NCI-H510A treated with DMSO at 0.1 percent for 48 hours (cell line): ENCODE data around the gene GSG1L.
"Not testable (repeated sequence)": the region's sequence is repeated elsewhere in the genome, so short reads cannot be mapped to it uniquely, and the experiment has no call there.

Experiments used
- DNase-seq: peaks from one replicate; lab custom pipeline; 2025; lab: John Stamatoyannopoulos, UW

Gene GSG1L

GRCh38 chr16:27902551-27902950, 161.0 kb downstream of the GSG1L start:
- DNase-seq, result no peak

- DNase-seq, result no peak
Measured at GRCh38 chr16:27901956-27902355, 161.6 kb downstream of the GSG1L start.

- no peak for DNase-seq
Measured at GRCh38 chr16:27899736-27900135, 163.8 kb downstream of the GSG1L start.

GRCh38 chr16:27894386-27894785, 169.1 kb downstream of the GSG1L start:
- no peak for DNase-seq

GRCh38 chr16:27892879-27893278, 170.6 kb downstream of the GSG1L start:
- no peak for DNase-seq

GRCh38 chr16:27890866-27891265, 172.6 kb downstream of the GSG1L start:
- no peak for DNase-seq

- no peak for DNase-seq
Measured at GRCh38 chr16:27890006-27890405, 173.5 kb downstream of the GSG1L start.

- DNase-seq, result no peak
Measured at GRCh38 chr16:27883576-27883975, 179.9 kb downstream of the GSG1L start.

- DNase-seq, result no peak
Measured at GRCh38 chr16:27880287-27880686, 183.2 kb downstream of the GSG1L start.

- no peak for DNase-seq
Measured at GRCh38 chr16:27879601-27880247, 183.8 kb downstream of the GSG1L start.

- DNase-seq, result not testable (repeated sequence)
Measured at GRCh38 chr16:27872627-27873026, 190.9 kb downstream of the GSG1L start.

GRCh38 chr16:27870116-27870798, 193.3 kb downstream of the GSG1L start:
- DNase-seq, result no peak

- DNase-seq, result no peak
Measured at GRCh38 chr16:27869411-27869810, 194.1 kb downstream of the GSG1L start.

- DNase-seq, result no peak
Measured at GRCh38 chr16:27868180-27868579, 195.3 kb downstream of the GSG1L start.

- no peak for DNase-seq
Measured at GRCh38 chr16:27867122-27868110, 196.1 kb downstream of the GSG1L start.

GRCh38 chr16:27863377-27863776, 200.1 kb downstream of the GSG1L start:
- DNase-seq, result no peak

- DNase-seq, result no peak
Measured at GRCh38 chr16:27862953-27863352, 200.6 kb downstream of the GSG1L start.

- DNase-seq, result no peak
Measured at GRCh38 chr16:27860091-27860490, 203.4 kb downstream of the GSG1L start.

GRCh38 chr16:27859020-27859419, 204.5 kb downstream of the GSG1L start:
- no peak for DNase-seq

GRCh38 chr16:27853651-27854050, 209.9 kb downstream of the GSG1L start:
- no peak for DNase-seq

- DNase-seq, result no peak
Measured at GRCh38 chr16:27853101-27853500, 210.4 kb downstream of the GSG1L start.

GRCh38 chr16:27852681-27853080, 210.8 kb downstream of the GSG1L start:
- DNase-seq, result no peak

GRCh38 chr16:27852116-27852515, 211.4 kb downstream of the GSG1L start:
- no peak for DNase-seq
